Measurements from ENCODE around the gene UXS1. TPM values are rescaled to one million over a fixed set of nuclear protein-coding genes. Genes with fewer than 3 reads are reported as not detected.

The UXS1 gene
- polyA plus RNA-seq, 1 of the 3 experiments (the other 2 are of a cell fraction), result 55.9 TPM

- Histone ChIP-seq H3F3A (replicated peaks; ENCODE audit: insufficient read depth) (no peaks in the 10 kb centered on the region), H3K79me2 (ENCODE audit: insufficient read depth) (no peaks in the 10 kb centered on the region), H3K27me3 (ENCODE audit: insufficient read depth) (no peaks in the 10 kb centered on the region), H3K4me1 (ENCODE audit: control insufficient read depth in 1 of 2, insufficient read depth in 2 of 2, low read depth in 1 of 2, low read length in 1 of 2) (no peaks in the 10 kb centered on the region; a peak in 1 of 4 replicates), H3K27ac (ENCODE audit: low read depth in 2 of 2, low read length in 1 of 2) (no peak overlapping the region), H2AFZ (ENCODE audit: low read depth) (no peak overlapping the region), H3K4me3 (ENCODE audit: low read depth in 2 of 2, low read length in 1 of 2) (no peak overlapping the region), H3K9me2 (no peaks in the 10 kb centered on the region), H3K36me3 (replicated peaks in 1 of 2; ENCODE audit: control insufficient read depth in 1 of 2, insufficient read depth in 2 of 2, low read length in 1 of 2) (no peaks in the 10 kb centered on the region), H4K20me1 (ENCODE audit: insufficient read depth) (no peaks in the 10 kb centered on the region), H3K9me3 (no peaks in the 10 kb centered on the region), H3K4me2 (no peak overlapping the region), H3K9ac (no peak overlapping the region)
- POLR2A ChIA-PET, result no interaction called here
- 49% methylated on average over 2 of the region's 2 CpGs for WGBS (ENCODE audit: low lambda C conversion rate)
- TF ChIP-seq, protein P1, sequence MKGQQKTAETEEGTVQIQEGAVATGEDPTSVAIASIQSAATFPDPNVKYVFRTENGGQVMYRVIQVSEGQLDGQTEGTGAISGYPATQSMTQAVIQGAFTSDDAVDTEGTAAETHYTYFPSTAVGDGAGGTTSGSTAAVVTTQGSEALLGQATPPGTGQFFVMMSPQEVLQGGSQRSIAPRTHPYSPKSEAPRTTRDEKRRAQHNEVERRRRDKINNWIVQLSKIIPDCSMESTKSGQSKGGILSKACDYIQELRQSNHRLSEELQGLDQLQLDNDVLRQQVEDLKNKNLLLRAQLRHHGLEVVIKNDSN (IDR thresholded peaks at IDR 0.05; ENCODE audit: borderline replicate concordance, low read depth), result no peak
- no peak for TF ChIP-seq EZH2phosphoT487 (IDR thresholded peaks at IDR 0.05; ENCODE audit: borderline replicate concordance, low read depth)
- no peak for TF ChIP-seq CTCF (IDR thresholded peaks at IDR 0.05)
- TF ChIP-seq JUND (IDR thresholded peaks at IDR 0.05), result no peak
- TF ChIP-seq MXI1 (IDR thresholded peaks at IDR 0.05; ENCODE audit: low read depth, low read length), result no peak
- TF ChIP-seq FOXM1 (IDR thresholded peaks at IDR 0.05; ENCODE audit: low read depth), result no peak
- no peak for TF ChIP-seq CHD2 (IDR thresholded peaks at IDR 0.05; ENCODE audit: low read length, partially characterized antibody)
- no peak for TF ChIP-seq ZBTB33 (IDR thresholded peaks at IDR 0.05; ENCODE audit: borderline replicate concordance, low read depth)
- no peak for TF ChIP-seq RAD21 (IDR thresholded peaks at IDR 0.05; ENCODE audit: low read length)
- TF ChIP-seq SMC3 (IDR thresholded peaks at IDR 0.05; ENCODE audit: low read depth, low read length), result no peak
- CTCF ChIA-PET, result interaction anchor here (1.1 kb wide), 1 partner anchor 11 kb away, joined by 3 read pairs; no protein-coding TSS in a partner anchor
- DNase-seq, result no peak
These were observed 141.0 kb downstream of the UXS1 start for GRCh38 chr2:106053116-106053515.

DNA sequence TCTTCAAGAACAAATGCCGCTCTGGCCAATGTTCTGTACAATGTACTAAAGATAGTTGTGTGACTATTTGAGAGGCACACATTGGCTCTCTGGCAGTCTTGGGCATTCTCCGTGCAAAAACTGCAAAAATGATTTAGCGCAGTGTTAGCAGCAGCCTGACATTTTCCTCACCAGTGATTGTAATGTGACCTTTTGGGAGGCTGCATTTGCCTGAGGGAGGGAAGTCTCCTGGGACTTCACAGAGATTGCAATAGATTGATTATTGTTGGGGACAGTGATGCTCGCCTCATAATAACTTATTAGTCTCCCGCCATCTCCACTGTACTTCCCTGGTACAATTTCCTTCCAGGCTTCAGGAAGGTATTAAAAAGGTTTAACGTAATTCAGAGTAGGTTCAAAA, 149.2 kb downstream of the UXS1 start:
- H3K27me3 ChIP-seq (ENCODE audit: insufficient read depth), result no peaks in the 10 kb centered on the region
- H3K9me2 ChIP-seq, result no peaks in the 10 kb centered on the region
- peaks cover 0 to 2% of the 10 kb centered on the region in 2 experiments; a peak in 1 of 4 replicates for H3K4me1 ChIP-seq (ENCODE audit: control insufficient read depth in 1 of 2, insufficient read depth in 2 of 2, low read depth in 1 of 2, low read length in 1 of 2)
- no peaks in the 10 kb centered on the region for H3K79me2 ChIP-seq (ENCODE audit: insufficient read depth)
- no peak overlapping the region for H3K27ac ChIP-seq (ENCODE audit: low read depth in 2 of 2, low read length in 1 of 2)
- H3K4me2 ChIP-seq, result no peak overlapping the region
- 58% methylated on average over 6 of the region's 6 CpGs for WGBS (ENCODE audit: low lambda C conversion rate)
- no peaks in the 10 kb centered on the region for H3K9me3 ChIP-seq
- no peaks in the 10 kb centered on the region for H3F3A ChIP-seq (replicated peaks; ENCODE audit: insufficient read depth)
- H3K9ac ChIP-seq, result no peak overlapping the region
- H4K20me1 ChIP-seq (ENCODE audit: insufficient read depth), result no peaks in the 10 kb centered on the region
- POLR2A ChIA-PET, result no interaction called here
- H2AFZ ChIP-seq (ENCODE audit: low read depth), result no peak overlapping the region
- no peaks in the 10 kb centered on the region for H3K36me3 ChIP-seq (replicated peaks in 1 of 2; ENCODE audit: control insufficient read depth in 1 of 2, insufficient read depth in 2 of 2, low read length in 1 of 2)
- no peak overlapping the region for H3K4me3 ChIP-seq (ENCODE audit: low read depth in 2 of 2, low read length in 1 of 2)
- DNase-seq, result no peak
- CTCF ChIA-PET, result no interaction called here
- TF ChIP-seq POLR2AphosphoS5 (IDR thresholded peaks at IDR 0.05; ENCODE audit: low read depth, low read length) (no peak), SMC3 (IDR thresholded peaks at IDR 0.05; ENCODE audit: low read depth, low read length) (no peak), FOXM1 (IDR thresholded peaks at IDR 0.05; ENCODE audit: low read depth) (no peak), MXI1 (IDR thresholded peaks at IDR 0.05; ENCODE audit: low read depth, low read length) (no peak), USF2 (IDR thresholded peaks at IDR 0.05; ENCODE audit: borderline replicate concordance, low read depth, low read length) (no peak), EZH2phosphoT487 (IDR thresholded peaks at IDR 0.05; ENCODE audit: borderline replicate concordance, low read depth) (no peak), TAF1 (IDR thresholded peaks at IDR 0.05; ENCODE audit: borderline replicate concordance, low read depth, low read length) (no peak), FOSL2 (IDR thresholded peaks at IDR 0.05; ENCODE audit: borderline replicate concordance, low read depth) (no peak), RFX5 (IDR thresholded peaks at IDR 0.05; ENCODE audit: low read length) (no peak), FOXJ3 (CRISPR knock-in tag; IDR thresholded peaks at IDR 0.05) (no peak), MEF2A (IDR thresholded peaks at IDR 0.05; ENCODE audit: borderline replicate concordance, low read depth) (no peak), RAD21 (IDR thresholded peaks at IDR 0.05; ENCODE audit: low read length) (no peak)
- TF ChIP-seq, protein P1 (IDR thresholded peaks at IDR 0.05; ENCODE audit: borderline replicate concordance, low read depth), result no peak
- TF ChIP-seq, protein P2, sequence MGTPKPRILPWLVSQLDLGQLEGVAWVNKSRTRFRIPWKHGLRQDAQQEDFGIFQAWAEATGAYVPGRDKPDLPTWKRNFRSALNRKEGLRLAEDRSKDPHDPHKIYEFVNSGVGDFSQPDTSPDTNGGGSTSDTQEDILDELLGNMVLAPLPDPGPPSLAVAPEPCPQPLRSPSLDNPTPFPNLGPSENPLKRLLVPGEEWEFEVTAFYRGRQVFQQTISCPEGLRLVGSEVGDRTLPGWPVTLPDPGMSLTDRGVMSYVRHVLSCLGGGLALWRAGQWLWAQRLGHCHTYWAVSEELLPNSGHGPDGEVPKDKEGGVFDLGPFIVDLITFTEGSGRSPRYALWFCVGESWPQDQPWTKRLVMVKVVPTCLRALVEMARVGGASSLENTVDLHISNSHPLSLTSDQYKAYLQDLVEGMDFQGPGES (IDR thresholded peaks at IDR 0.05; ENCODE audit: low read depth, low read length), result no peak
- TF ChIP-seq, protein P3, sequence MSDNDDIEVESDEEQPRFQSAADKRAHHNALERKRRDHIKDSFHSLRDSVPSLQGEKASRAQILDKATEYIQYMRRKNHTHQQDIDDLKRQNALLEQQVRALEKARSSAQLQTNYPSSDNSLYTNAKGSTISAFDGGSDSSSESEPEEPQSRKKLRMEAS (IDR thresholded peaks at IDR 0.05; ENCODE audit: low read depth), result no peak
